Esophagus muscularis mucosa (tissue), 4 donors: ENCODE results near the gene TBR1.

Experiments used
- EP300 ChIP-seq: sonication (generic); formaldehyde crosslinking; IDR thresholded peaks from one replicate; pipeline ENCODE4 v1.6.1; 2017; ENCODE audit warnings: antibody characterized with exemption
- POLR2A ChIP-seq: fragments of 450-650 bp; IDR thresholded peaks from one replicate; pipeline ENCODE4 v1.6.1; 2017; ENCODE audit warnings: antibody characterized with exemption, moderate library complexity, mild to moderate bottlenecking, low read depth
- POLR2AphosphoS5 ChIP-seq, 2 donors: sonication (generic); formaldehyde crosslinking; IDR thresholded peaks; one replicate each; pipeline ENCODE4 v1.6.1; 2017; ENCODE audit warnings: antibody characterized with exemption in 2 of 2
- TF ChIP-seq, protein P1 (sequence below), 3 experiments: fragments of 200-600 bp in 2 of 3; fragments of 450-650 bp in 1 of 3; sonication (generic) in 2 of 3; IDR thresholded peaks; one replicate each; pipeline ENCODE4 v1.5.1; 2017 to 2019; ENCODE audit warnings: antibody characterized with exemption in 3 of 3, mild to moderate bottlenecking in 2 of 3, moderate library complexity in 1 of 3

DNA sequence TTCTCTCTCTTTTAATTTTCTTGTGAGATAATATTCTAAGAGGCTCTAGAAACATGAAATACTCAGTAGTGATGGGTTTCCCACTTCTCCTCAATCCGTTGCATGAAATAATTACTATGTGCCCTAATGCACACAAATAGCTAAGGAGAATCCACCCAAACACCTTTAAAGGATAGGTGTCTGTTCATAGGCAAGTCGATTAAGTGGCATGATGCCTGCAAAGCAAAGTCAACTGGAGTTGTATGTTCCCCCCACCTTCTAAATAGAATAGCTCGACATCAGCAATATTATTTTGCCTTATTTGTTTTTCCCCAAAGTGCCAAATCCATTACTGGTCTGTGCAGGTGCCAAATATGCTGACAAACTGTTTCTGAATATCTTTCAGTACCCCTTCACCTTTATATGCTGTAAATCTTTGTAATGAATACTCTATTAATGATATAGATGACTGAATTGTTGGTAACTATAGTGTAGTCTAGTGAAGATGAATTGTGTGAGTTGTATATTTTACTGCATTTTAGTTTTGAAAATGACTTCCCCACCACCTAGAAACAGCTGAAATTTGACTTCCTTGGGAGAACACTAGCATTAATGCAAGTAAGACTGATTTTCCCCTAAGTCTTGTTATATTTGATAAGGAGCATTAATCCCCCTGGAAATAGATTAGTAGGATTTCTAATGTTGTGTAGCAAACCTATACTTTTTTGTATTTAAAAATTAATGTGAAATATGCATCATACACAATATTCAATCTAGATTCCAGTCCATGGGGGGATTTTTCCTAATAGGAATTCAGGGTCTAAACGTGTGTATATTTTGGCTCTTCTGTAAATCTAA lies 9.0 kb downstream of the TBR1 start:
- TF ChIP-seq, protein P1, sequence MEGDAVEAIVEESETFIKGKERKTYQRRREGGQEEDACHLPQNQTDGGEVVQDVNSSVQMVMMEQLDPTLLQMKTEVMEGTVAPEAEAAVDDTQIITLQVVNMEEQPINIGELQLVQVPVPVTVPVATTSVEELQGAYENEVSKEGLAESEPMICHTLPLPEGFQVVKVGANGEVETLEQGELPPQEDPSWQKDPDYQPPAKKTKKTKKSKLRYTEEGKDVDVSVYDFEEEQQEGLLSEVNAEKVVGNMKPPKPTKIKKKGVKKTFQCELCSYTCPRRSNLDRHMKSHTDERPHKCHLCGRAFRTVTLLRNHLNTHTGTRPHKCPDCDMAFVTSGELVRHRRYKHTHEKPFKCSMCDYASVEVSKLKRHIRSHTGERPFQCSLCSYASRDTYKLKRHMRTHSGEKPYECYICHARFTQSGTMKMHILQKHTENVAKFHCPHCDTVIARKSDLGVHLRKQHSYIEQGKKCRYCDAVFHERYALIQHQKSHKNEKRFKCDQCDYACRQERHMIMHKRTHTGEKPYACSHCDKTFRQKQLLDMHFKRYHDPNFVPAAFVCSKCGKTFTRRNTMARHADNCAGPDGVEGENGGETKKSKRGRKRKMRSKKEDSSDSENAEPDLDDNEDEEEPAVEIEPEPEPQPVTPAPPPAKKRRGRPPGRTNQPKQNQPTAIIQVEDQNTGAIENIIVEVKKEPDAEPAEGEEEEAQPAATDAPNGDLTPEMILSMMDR (IDR thresholded peaks at IDR 0.05), result no peak
- TF ChIP-seq POLR2A (no peak), POLR2AphosphoS5 (IDR thresholded peaks at IDR 0.05) (no peak), EP300 (no peak)
